ENCODE results near the gene UQCRC2.
"Not testable (repeated sequence)": the region's sequence is repeated elsewhere in the genome, so short reads cannot be mapped to it uniquely, and the experiment has no call there.

Gene UQCRC2

DNA sequence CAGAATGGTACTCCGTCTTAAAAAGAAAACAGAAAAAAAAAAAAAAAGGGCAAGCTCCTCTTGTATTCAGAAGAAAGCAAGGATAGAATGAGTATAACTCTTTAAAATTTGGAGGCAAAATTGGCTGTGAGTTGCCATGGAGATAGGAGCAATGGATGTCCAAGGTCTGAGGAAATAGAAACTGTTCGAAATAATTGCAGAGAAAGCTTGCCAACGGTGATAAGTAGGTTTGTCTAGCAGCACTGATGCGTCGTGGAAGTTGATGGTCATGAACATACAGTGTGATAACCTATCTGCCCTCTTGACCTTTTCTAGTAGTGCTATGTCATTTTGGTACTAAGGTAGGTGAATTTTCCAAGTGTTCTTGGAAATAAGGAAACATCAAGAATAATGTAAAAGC, 57.7 kb downstream of the UQCRC2 start:
- DNase-seq, result no peak
- no peak for ATAC-seq

DNA sequence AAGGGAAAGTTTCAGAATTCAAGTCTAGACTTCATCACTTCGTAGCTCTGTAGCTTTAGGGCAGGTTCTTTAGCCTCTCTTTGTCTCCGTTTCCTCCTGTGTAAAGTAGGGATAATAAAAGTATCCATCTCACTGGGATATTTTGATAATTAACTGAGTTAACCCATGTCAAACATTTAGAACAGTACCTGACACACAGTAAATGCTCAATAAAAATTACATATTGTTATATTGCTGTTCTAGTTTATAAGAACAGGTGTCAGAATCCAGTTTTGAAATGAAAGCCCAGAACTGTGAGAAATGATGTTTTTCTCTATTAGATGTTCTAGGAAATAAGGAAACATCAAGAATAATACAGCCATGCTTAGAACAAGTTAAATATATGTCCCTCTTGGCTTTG, 59.1 kb downstream of the UQCRC2 start:
- ATAC-seq (no peak), DNase-seq (no peak)

DNA sequence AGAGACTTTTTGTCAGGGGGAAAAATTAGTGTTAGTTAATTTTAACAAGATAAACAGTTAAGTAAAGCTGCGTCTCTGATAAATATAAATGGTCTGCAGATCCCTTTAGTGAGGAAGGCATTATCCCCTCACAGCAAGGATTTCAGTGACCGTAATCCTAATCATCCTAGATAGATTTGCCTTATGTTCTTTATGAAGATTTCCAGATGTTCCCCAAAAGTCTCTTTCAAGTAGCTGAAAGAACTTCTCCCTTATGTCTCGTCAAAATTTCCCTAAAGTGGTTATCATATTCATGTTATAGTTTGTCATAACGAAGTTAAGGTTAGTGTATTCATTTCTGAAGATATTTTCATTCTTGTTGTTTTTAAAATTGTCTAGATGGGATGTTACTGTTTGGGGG, 60.3 kb downstream of the UQCRC2 start:
- DNase-seq (no peak), ATAC-seq (no peak)

DNA sequence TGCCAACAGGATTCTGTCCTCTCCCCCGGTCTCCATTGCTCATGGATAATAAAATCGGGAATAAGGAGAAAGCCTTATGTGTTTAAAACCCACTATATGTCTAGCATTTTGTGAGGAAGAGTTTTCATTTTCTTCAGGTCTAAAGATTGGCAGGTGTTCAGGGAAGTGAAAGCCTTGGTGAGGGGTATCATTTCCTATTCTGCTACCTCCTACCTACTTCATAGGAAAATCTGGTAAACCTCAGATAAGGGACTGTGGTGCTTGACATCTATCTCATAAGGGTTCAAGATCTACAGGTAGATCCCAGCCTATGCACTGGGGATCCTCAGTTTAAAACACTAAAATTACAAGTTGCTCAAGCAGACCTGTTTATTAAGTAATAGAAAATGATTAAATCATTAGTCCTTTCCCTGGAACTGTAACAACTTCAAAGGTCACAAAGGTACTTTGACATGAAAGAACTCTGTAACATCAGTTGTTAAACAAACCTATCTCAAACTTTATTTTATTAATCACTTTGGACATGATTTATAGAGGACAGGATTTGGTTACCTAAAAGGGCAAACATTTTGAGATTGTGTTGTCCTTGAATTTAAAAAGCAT, 61.2 kb downstream of the UQCRC2 start:
- no peak for ATAC-seq
- DNase-seq, result no peak

DNA sequence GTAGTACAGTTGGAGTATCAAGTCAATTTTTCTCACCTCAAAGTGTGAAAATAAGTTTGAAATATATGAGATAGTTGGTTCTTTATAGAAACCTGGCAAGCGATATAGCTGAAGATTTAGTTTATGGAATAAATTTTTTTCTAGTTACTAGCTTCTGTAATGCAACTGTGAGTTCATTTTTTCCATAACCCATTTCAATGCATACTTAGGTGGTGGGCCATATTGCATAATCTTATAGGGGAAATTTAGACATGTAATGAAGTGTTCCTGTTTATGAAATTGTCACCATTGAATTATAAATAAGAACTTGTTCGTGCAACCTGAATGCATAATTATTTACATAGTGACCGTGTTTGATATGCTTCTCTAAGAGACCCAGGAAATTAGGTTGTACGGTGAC, 63.8 kb downstream of the UQCRC2 start:
- DNase-seq (no peak), ATAC-seq (no peak)

DNA sequence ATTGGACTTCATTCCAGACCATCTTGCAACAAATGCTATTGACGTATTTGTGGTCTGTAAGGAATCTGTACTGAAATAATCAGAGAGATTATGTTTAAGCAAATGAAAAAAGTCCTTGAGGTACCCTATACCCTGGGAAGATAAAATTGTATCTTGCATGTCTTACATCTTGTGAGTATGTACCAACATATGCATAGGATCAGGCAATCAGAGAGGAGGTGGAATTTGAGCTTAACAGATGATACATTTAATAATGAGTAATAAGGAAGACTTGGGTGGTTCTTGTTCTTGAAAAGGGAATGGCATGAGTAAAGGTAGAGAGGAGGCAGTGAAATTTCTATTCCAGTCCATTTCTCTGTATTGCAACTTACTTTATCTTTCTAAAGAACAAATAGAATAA, 65.4 kb downstream of the UQCRC2 start:
- ATAC-seq (no peak), DNase-seq (no peak)

DNA sequence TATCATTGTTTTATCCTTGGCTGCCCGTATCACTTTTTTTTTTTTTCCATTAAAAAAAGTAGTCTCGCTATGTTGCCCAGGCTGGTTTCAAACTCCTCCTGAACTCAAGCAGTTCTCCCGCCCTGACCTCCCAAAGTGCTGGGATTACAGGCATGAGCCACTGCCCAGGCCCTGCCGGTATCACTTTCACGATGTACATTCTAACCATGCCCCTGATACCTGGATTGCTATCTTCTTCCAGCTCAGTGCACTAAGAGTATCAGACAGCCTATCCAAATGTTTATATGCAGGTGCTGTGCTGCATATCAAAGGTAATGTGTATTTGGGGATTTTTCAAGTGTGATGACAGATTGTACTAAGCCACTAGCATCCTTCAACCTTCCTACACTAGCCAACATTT, 69.0 kb downstream of the UQCRC2 start:
- no peak for ATAC-seq

DNA sequence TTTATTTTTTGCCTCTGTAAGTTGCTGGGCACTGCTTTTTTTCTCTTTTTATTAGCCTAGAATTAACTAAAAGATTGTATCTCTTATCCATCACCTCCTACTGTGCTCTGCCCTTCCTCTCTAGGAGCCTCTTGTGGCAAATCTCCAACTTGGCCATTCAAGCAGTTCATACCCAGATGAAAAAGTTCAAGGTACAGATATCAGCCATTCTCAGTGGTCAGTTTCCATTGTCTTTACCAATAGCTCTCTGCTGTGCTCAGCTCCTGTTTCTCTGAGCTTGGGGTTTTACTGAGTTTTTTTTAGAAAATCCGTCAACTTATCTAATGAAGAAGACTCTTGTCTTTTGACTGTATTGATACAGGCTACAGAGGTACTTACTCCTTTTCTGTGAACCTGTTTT, 70.3 kb downstream of the UQCRC2 start:
- ATAC-seq, result no peak
- DNase-seq, result no peak

More for the DNA sequence above, 69.0 kb downstream of the UQCRC2 start:
- no peak for DNase-seq

DNA sequence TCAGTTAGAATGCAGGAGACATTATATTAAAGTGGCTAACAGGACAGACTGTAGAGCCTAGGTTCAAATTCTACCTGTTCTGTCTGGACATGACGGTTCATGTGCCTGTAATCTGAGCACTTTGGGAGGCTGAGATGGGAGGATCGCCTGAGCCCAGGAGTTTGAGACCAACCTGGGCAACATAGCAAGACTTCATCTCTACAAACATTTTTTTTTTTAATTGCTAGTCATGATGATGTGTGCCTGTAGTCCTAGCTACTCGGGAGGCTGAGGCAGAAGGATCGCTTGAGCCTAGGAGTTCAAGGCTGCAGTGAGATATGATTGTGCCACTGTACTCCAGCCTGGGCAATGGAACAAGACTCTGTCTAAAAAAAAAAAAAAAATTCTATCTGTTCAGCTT, 71.6 kb downstream of the UQCRC2 start:
- not testable (repeated sequence) for DNase-seq, ATAC-seq

DNA sequence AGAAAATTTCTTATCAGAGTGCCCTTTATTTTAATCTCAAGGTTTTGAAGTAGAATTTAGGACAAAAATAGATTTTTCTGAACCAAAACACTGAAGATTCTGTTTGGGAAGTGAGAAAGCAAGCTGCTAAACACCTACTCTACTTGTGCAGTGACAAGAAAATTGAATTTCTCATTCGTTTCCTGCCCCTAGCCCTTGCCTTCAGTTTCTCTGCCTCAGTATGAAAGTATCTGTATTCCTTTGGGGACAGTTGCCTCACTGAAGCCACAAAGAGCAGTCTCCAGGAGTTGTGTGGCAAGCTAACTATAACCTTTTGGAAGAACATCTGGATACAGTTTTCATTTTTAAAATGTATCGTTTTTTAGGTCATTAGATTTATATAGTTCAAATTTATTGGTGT, 74.5 kb downstream of the UQCRC2 start:
- ATAC-seq, result no peak
- DNase-seq, result no peak

DNA sequence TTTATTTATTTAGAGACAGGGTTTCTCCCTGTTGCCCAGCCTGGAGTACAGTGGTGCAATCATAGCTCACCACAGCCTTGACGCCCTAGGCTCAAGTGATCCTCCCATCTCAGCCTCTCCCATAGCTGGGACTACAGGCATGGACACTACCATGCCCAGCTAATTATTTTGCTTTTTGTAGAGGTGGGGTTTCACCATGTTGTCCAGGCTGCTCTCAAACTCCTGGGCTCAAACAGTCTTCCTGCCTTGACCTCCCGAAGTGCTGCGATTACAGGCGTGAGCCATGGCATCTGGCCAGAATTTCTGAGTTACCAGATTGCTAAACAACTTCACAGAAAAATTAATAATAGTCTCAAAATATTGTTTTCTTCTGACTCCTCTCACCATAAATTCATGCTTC, 76.5 kb downstream of the UQCRC2 start:
- DNase-seq (no peak), ATAC-seq (no peak)

DNA sequence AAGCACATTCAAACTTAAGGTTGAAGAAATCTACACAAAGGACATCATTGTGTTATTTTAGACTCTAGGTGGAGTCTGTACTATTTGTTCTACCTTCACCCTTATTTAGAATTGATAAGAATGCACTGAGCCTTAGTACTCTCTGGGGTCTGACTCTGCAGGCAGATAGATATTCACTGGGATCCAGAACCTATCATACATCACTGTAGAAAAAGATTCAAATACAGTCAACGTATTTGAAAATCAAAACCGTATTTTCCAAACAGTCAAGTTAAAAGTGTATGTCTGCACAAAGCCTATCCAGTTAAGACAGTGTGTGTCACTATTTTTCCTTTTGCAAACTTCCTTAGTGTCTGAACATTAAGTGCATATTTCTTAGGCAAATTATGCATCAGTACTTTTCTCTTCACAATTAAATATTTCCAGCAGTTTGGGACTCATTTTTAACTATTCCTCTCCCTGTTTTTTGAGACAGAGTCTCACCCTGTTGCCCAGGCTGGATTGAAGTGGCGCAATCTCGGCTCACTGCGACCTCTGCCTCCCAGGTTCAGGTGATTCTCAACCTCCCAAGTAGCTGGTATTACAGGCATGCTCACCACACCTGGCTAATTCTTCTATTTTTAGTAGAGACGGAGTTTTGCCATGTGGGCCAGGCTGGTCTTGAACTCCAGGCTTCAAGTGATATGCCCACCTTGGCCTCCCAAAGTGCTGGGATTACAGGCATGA, 77.1 kb downstream of the UQCRC2 start:
- ATAC-seq, result no peak
- DNase-seq, result no peak

DNA sequence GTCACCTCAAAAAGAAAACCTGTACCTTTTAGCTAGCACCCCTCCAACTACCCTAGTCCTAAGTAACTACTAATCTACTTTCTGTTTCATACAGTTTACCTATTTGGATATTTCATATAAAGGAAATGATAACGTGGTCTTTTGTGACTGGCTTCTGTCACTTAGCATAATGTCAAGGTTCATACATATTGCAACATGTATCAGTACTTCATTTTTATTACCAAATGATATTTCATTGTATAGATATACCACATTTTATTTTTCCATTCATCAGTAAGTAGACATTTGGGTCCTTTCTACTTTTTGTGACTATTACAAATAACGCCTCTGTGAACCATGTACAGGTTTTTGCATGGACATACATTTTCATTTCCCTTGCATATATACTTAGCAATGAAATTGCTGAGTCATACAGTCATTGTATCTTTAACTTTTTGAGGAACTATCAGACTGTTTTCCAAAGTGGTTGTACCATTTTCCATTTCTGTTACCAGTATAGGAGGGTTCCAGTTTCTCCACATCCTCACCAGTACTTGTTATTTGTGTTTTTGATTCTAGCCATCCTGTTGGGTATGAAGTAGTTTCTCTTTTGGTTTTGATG, 78.4 kb downstream of the UQCRC2 start:
- no peak for ATAC-seq
- no peak for DNase-seq

All from stimulated activated naive CD8-positive, alpha-beta T cell treated with anti-CD3 and anti-CD28 coated beads, Interleukin-15, Interleukin-2, amounts not matched to agents 100 U/mL and 50 U/mL, for 24 hours (primary cell).